Uterus (tissue), 4 donors: ENCODE measurements around the gene EVI5L. TPM values are rescaled to one million over a fixed set of nuclear protein-coding genes. Genes with fewer than 3 reads are reported as not detected.
"Not testable (repeated sequence)": the region's sequence is repeated elsewhere in the genome, so short reads cannot be mapped to it uniquely, and the experiment has no call there.

Source experiments
- DNase-seq, 2 donors: peaks; one replicate each; pipeline ENCODE4 v3.0.0-alpha.2; 2019 to 2020
- H3K27ac ChIP-seq, 2 donors: fragments of 200-600 bp; sonication (generic); 1 replicate in 1 of 2; 2 replicates in 1 of 2; pipeline ENCODE4 v1.5.1; 2016 to 2018
- H3K27me3 ChIP-seq, 2 donors: fragments of 200-600 bp; sonication (generic); one replicate each; pipeline ENCODE4 v1.5.1; 2018 to 2019; ENCODE audit warnings: control low read depth in 1 of 2
- H3K36me3 ChIP-seq, 2 donors: fragments of 200-600 bp; sonication (generic); one replicate each; pipeline ENCODE4 v1.5.1; 2019; ENCODE audit warnings: control low read depth in 1 of 2
- H3K4me1 ChIP-seq, 2 donors: fragments of 200-600 bp; sonication (generic); one replicate each; pipeline ENCODE4 v1.5.1; 2018 to 2019; ENCODE audit warnings: control low read depth in 1 of 2
- H3K4me3 ChIP-seq, 2 donors: fragments of 200-600 bp; sonication (generic); 1 replicate in 1 of 2; 2 replicates in 1 of 2; pipeline ENCODE4 v1.5.1; 2018 to 2019; ENCODE audit warnings: mild to moderate bottlenecking in 1 of 2
- H3K9me3 ChIP-seq, 2 donors: fragments of 200-600 bp; sonication (generic); one replicate each; pipeline ENCODE4 v1.5.1; 2019; ENCODE audit warnings: control low read depth in 1 of 2
- POLR2A ChIP-seq, 2 donors: fragments of 450-650 bp; IDR thresholded peaks; one replicate each; pipeline ENCODE4 v1.6.1; 2016; ENCODE audit warnings: antibody characterized with exemption in 2 of 2, mild to moderate bottlenecking in 1 of 2, moderate library complexity in 1 of 2
- intact Hi-C: fragments of 100-400 bp; cut with DNase I; formaldehyde crosslinking; loops from one replicate; pipeline ENCODE4 v1.15.1; 2023; ENCODE audit warnings: low total_unique reads
- total RNA-seq, 4 donors: library from RNA; depleted of rRNA in 3 of 4; stranded (reverse); fragments of >200 nt in 3 of 4; gene quantifications; one replicate each; pipeline versions ENCODE4 v1.1.0 to v1.2.4, GENCODE V29; 2014 to 2023
- TF ChIP-seq, protein P1 (sequence below), 4 experiments: fragments of 200-600 bp in 2 of 4; fragments of 450-650 bp in 2 of 4; sonication (generic) in 2 of 4; IDR thresholded peaks; one replicate each; pipeline ENCODE4 v1.5.1; 2016 to 2019; ENCODE audit warnings: antibody characterized with exemption in 4 of 4, mild to moderate bottlenecking in 2 of 4, moderate library complexity in 1 of 4
- donor health status: DM: yes; HTN: yes; CAD: no.

Gene EVI5L
- total RNA-seq, 4 donors from 2014 or later: 9.1 to 14.9 (median 12.4) TPM

DNA sequence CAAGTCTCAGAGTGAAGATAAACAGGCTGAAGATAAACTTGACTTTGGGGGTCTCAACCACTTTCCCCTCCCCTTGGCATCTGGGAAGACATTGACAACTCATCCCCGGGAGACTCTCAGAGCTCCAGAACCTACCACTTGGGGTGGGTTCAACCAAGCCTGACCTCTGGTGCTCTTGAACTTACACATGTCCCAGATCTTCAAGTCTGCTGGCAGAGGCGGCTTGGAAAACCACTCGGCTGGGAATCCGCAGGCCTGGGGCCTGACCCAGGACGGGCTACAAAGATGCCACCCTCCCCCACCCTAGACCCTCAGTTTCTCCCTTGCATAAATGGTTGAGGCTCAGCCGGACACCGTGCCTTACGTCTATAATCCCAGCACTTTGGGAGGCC is 58.8 kb downstream of the EVI5L start:
- TF ChIP-seq, protein P1, sequence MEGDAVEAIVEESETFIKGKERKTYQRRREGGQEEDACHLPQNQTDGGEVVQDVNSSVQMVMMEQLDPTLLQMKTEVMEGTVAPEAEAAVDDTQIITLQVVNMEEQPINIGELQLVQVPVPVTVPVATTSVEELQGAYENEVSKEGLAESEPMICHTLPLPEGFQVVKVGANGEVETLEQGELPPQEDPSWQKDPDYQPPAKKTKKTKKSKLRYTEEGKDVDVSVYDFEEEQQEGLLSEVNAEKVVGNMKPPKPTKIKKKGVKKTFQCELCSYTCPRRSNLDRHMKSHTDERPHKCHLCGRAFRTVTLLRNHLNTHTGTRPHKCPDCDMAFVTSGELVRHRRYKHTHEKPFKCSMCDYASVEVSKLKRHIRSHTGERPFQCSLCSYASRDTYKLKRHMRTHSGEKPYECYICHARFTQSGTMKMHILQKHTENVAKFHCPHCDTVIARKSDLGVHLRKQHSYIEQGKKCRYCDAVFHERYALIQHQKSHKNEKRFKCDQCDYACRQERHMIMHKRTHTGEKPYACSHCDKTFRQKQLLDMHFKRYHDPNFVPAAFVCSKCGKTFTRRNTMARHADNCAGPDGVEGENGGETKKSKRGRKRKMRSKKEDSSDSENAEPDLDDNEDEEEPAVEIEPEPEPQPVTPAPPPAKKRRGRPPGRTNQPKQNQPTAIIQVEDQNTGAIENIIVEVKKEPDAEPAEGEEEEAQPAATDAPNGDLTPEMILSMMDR (IDR thresholded peaks at IDR 0.05): no peak
- no peak for TF ChIP-seq POLR2A (IDR thresholded peaks at IDR 0.05)
- no peak overlapping the region for H3K27ac ChIP-seq
- no peaks in the 10 kb centered on the region for H3K27me3 ChIP-seq
- DNase-seq: no peak
- intact Hi-C loops: no loop called here
- H3K4me1 ChIP-seq: no peaks in the 10 kb centered on the region
- H3K36me3 ChIP-seq: no peaks in the 10 kb centered on the region
- no peaks in the 10 kb centered on the region for H3K9me3 ChIP-seq
- no peak overlapping the region for H3K4me3 ChIP-seq

DNA sequence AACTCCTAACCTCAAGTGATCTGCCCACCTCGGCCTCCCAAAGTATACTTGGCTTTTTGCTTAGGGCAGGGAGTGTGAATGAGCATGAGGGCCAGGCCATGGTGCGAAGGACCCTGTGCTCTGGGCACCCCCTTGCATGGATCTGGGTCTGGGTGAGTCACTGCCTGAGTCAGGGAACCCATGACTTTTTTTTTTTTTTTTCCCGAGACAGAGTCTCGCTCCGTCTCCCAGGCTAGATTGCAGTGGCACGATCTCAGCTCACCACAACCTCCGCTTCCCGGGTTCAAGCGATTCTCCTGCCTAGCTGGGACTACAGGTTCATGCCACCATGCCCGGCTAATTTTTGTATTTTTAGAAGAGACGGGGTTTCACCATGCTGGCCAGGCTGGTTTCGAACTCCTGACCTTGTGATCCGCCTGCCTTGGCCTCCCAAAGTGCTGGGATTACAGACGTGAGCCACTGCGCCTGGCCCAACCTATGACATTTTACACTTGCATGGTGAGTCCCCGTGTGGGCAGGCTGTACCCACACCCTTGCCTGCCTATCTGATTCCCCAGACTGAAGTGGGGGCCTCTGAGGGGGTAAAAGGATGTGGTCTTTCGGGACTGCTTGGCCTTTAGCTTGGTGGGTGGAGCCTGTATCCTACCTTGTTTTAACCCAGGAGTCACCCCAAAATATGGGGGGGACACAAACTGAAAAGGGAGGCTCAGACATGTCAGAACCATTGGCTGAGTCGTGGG is 63.5 kb downstream of the EVI5L start:
- H3K4me1 ChIP-seq, H3K4me3 ChIP-seq, H3K36me3 ChIP-seq, H3K27ac ChIP-seq, intact Hi-C loops, H3K9me3 ChIP-seq, H3K27me3 ChIP-seq, DNase-seq: not testable (repeated sequence)

DNA sequence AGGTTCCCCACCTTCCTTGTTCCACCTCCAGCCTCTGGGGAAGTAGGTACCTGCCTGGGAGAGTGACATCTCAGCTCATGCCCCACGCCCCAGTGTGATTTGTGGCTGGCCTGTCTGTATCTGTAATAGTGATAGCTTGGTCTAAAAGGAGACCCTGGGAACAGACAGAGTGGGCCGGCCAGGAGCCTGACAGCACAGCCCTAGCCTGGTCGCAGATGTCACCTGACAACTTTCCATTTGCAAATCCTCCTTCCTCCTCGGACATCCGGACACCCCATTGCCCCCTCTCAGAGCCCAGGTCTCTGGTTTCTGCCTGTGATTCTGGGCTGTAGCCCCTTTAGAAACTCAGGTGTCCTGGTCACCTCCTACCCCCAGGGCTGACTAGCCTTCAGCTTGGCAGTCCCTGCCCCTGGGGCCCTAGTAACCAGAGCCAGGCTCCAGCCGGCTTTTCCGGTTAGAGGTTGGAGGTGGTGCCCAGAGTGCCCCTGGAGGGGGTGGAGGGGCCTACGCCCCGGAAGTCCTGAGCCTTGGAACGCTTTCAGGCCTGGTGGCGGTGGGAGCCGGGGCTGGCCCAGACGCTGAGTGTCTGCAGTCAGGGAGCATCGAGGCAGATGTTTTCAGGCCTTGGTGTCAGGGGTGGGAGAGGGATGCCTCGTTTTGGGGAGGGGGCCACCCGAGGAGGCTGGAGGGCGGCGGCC is 64.7 kb downstream of the EVI5L start:
- no peak for TF ChIP-seq POLR2A (IDR thresholded peaks at IDR 0.05)
- TF ChIP-seq, protein P1 (IDR thresholded peaks at IDR 0.05): no peak
- Histone ChIP-seq H3K27ac (no peak overlapping the region), H3K9me3 (no peaks in the 10 kb centered on the region), H3K36me3 (no peaks in the 10 kb centered on the region), H3K4me1 (no peaks in the 10 kb centered on the region), H3K27me3 (no peaks in the 10 kb centered on the region), H3K4me3 (no peak overlapping the region)
- intact Hi-C loops: no loop called here
- no peak for DNase-seq

DNA sequence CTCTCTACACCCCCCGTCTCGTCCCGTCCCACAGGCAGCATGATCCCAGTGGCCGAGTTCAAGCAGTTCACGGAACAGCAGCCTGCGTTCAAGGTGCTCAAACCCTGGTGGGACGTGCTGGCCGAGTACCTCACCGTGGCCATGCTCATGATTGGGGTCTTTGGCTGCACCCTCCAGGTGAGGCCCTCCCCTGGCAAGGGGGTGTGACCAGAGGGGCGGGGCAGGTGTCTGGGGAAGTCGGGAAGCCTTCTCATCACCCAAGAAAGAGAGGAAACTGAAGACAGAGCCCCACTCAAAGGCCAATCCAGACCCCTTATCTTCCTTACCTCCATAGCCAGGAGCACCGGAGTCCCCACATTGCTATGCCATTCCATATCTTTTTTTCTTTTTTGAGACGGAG is 65.5 kb downstream of the EVI5L start:
- Histone ChIP-seq H3K4me1 (no peaks in the 10 kb centered on the region), H3K36me3 (no peaks in the 10 kb centered on the region), H3K27me3 (no peaks in the 10 kb centered on the region), H3K27ac (no peak overlapping the region), H3K9me3 (no peaks in the 10 kb centered on the region), H3K4me3 (no peak overlapping the region)
- no peak for DNase-seq
- no peak for TF ChIP-seq POLR2A (IDR thresholded peaks at IDR 0.05)
- TF ChIP-seq, protein P1 (IDR thresholded peaks at IDR 0.05): no peak
- intact Hi-C loops: no loop called here

DNA sequence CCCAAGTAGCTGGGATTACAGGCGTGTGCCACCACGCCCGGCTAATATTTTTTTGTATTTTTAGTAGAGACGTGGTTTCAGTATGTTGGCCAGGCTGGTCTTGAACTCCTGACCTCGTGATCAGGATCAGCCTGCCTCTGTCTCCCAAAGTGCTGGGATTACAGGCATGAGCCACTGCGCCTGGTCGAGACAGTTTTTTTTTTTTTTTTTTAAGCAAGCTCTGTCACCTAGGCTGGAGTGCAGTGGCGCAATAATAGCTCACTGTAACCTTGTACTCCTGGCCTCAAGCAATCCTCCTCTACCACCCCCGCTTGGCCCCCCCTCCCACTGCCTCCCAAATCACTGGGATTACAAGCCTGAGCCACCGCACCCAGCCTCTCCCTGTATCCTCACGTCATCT is 67.3 kb downstream of the EVI5L start:
- H3K4me3 ChIP-seq: no peak overlapping the region
- no peaks in the 10 kb centered on the region for H3K4me1 ChIP-seq
- no peak overlapping the region for H3K27ac ChIP-seq
- intact Hi-C loops: no loop called here
- no peaks in the 10 kb centered on the region for H3K36me3 ChIP-seq
- no peaks in the 10 kb centered on the region for H3K27me3 ChIP-seq
- no peak for DNase-seq
- no peaks in the 10 kb centered on the region for H3K9me3 ChIP-seq
- TF ChIP-seq POLR2A (IDR thresholded peaks at IDR 0.05): no peak
- TF ChIP-seq, protein P1 (IDR thresholded peaks at IDR 0.05): no peak
